NCI-H187 treated with DMSO at 0.1 percent for 48 hours (cell line): Measurements from ENCODE around the gene TNFRSF13B.

Experiments used
- DNase-seq: peaks from one replicate; lab custom pipeline; 2025; lab: John Stamatoyannopoulos, UW

TNFRSF13B gene

DNA sequence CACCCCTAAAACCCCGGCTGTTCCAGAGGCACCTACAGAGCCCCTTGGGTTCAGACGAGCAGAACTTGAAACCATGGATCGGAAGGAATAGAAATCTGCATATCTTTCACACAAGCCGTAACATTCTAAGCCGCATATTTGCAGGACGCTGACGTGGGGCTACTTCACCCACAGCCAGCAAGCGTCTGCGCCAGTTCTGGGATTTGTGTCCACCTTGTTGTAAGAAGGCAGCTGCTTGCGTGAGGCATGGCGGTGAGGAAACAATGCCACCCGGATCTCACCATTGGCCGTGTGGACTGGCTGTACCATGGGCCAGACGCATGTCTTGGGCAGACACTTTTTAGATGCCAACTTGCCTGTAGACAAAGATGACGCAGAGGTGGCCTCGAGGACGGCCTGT is 34.5 kb downstream of the TNFRSF13B start:
- no peak for DNase-seq

DNA sequence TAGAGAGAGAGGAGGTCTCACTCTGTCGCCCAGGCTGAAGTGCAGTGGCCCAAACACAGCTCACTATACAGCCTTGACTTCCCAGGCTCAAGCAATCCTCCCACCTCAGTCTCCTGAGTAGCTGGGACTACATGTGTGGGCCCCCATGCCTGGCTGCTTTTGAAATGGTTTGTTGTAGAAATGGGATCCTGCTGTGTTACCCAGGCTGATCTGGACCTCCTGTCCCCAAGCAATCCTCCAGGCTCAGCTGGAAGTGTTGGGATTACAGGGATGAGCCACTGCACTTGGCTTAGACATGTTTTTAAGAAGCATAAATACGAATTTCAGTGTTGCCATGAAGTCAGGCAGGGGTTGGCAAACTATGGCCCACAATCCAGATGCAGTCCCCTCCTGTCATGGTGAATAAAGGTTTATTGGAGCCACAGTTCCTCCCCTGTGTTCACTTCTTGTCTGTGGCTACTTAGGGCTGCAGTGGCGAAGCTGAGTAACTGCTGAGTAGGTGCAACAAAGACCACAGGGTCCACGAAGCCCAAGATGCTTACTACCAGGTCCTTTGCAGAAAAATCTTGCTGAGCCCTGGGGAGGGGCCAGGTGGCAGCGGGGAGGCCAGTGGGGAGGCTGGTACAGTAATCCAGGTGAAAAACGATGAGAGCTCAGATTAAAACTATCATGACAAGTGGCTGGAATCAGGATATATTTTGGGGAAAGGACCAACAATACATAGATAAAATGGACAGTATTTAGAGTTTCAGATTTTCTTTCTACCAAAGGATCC is 35.2 kb downstream of the TNFRSF13B start:
- DNase-seq = no peak

DNA sequence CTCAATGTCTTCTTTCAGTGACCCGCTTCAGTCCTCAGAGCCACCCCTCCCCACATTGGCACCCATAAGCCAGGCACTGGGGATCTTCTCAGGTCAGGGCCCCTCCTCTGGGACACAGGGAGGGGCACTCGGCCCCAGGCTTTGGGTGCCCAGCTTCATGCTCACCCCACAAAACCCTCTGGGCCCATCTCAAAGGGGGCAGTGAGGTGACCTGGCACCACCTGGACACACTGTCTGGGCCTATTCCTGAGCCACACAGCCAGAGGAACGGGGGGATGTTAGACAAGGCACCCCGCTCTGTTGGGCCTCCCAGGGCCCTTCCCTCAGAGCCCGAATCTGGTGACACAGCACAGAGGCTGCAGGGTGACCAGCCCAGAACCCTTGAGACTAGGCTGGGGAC is 36.1 kb downstream of the TNFRSF13B start:
- DNase-seq = no peak

DNA sequence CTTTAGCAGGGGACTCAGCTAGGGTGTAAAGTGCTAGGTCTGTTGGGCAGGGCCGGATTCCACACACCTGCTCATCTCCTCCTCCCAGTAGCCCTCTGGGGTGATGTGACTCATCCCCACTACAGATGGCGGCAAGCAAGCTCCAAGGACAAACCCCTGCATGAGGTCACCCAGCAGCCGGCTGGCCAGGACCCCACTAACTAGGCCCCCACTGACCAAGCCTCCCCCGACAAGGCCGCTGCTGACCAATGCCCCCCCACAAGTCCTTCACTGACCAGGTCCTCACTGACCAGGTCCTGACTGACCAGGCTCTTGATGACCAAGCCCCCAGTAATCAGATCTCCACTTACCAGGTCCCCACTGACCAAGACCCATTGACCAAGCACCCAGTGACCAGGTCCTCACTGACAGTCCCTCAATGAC is 36.7 kb downstream of the TNFRSF13B start:
- DNase-seq = no peak

DNA sequence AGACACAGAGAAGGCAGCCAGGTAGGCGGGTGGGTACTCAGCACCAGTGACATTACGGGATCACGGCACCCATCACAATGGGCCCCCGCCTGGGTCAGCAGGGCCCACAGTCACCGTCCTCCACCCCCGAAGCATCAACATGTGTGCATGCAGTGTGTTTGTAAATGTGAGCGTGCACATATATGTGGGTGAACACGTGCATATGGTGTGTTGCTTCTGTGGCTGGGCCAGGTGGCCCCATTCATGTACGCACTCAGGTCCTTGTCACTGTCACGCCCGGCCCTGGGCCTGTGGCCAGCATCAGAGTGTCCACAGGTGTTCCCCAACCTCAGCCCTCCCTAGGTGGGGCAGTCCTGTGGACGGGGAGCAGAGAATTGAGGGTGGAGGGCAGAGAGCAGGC is 37.1 kb downstream of the TNFRSF13B start:
- no peak for DNase-seq

DNA sequence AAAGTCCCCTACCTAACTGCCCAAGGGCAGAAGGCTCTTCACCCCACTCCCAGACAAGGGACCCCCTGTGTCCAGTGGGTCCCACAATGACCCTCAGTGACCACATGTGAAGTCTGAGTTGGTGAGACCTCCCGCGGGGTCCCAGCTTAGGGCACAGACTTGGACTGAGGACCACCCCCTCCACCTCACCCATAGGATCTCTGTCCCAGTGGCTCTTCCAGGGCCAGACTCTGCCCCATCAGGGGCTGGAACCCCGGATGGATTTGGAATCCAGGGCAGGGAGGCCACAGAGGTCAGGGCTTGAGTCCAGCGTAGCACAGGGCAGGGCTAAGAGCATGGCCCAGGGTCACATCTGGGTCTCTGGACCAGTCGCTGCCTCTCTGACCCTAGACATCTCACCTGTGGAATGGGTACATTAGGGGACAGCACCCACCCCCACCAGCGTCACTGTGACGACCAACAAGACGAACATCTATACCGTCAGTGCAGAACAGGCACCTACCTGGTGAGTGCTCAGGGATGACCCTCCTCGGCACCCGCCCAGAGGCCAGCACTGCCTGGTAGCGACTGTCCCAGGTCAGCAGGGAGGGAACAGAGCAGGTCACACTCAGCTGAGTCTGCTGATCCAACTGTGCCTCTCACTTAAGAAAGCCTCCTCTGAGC is 37.7 kb downstream of the TNFRSF13B start:
- no peak for DNase-seq

DNA sequence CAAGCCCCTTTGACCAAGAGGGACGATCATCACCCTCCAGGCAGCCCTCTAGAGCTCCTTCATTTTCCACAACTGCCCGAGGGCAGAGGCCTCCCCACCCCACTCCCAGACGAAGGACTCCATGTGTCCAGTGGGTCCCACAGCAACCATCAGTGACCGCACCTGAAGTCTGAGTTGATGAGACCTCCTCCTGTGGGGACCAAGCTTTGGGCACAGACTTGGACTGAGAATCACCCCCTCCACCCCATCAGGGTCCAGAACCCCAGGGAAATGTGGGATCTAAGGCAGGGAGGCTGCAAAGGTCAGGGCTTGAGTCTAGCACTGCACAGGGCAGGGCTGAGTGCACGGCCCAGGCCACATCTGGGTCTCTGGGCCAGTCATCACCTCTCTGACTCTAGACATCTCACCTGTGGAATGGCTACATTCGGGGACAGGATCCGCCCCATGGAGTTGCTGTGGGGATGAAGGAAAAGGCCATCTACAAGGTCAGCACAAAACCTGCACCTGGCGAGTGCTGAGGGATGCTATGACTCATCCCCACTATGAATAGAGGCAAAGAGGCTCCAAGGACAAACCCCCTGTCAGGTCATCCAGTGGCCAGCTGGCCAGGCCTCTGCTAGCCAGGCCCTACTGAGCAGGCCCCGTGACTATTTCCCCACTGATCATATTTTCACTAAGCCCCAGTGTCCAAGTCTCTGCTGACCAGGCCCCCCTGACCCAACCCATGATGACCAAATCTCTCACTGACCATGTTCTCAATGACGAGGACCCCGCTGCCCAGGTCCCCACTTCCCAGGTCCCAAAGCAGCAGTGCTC is 38.4 kb downstream of the TNFRSF13B start:
- no peak for DNase-seq

DNA sequence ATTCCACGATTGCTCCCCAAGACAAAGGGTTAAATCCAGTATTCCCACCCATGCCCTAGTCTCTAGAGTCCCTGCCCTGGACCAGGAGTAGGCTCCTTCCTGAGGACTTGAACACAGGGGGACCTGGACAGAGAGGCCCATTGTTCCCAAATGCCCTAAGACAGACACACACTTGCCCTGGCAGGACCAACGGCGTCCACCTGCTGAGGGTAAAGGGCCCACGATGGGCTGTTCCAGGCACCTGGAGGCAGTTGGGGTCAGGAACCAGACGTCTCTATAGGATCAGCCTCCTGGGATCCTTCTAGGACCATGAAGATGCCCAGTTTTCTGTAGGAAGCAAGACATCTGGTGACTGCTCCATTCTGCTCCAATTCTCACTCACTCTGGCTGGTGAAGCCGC is 39.3 kb downstream of the TNFRSF13B start:
- no peak for DNase-seq

DNA sequence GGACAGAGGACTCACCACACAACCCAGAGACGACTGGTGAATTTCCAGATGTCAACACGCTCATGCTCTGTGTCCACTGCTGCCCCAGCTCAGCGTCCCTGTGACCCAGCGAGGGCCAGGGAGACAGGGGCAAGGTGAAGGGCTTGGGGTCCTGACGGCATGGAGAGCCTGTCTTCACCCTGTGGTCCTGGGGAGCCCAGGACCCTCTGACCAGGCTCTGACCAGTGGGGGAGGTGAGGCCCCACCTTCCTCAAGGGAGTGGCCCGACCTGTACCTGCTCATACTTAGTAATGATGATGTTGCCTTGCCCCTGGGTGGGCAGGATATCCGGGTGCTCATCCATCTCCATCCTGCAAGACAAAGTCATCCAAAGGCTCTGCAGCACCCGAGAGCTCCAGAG is 39.8 kb downstream of the TNFRSF13B start:
- DNase-seq = no peak

DNA sequence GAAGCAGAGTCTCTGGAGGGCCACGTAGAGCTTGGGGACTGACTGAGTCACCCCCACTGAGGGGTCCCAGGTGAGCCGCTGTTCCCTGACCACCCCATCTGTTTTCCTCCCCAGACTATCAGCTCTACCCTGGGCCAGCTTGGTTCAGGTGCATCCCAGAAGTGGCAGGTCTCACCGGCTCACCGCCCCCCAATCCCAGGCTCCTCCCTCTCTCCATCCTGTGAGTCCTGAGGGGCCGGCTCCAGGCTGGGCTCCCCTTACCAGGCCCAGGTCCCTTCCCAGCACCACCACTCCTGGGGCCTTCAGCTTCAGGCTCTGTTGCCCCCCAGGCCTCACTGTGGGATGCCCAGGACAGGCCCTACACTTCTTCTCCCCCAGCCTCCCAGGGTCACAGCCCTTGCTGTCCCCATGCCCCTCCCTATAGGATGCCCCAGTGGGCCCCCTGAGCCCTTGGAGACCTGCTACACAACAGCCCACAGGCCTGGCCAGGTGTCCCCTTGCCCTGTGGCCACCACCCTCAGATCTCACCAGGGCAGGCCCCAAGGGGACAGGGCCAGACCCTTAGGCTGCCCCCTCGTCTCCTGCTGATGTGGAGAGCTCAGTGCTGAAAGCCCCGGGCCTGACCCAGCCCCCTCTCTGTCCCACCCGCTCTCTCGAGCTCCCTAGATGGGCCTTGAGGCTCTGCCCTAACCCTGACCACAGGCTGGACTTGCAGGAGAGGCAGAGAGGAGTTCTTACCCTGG is 40.4 kb downstream of the TNFRSF13B start:
- DNase-seq = no peak

DNA sequence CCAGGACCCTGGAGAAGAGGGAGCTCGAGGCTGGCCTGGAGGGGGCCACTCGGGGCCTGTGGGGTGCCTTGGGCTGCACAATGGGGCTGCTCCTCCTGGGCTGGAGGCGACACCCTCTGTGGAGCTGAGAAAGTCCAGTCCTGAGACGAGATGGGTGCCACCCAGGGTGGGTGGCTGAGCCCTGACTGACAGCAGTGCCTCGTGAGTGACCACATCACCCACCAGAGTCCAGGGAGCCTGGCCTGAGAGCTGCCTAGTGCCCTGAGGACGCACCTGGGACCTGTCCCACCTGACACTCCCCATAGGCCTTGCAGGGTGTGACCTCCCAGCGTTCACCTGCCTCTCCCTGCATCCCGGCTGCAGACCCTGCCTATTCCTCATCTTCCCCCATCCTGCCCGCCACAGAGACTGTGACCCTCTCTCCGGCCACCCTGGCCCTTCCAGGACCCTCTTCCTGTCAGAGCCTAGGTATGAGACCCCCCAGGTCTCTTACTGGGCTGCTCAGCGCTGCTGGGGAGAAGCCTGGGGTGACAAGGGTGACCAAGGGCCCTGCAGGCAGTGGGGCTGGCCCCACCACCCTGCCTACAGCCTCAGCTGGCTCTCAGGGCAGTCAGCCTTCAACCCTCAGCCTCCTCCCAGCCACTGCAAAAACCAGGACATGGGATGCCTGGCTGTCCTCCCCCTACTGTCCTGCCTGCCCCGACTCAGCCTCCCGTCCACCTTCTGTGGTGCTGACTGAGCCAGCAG is 41.2 kb downstream of the TNFRSF13B start:
- no peak for DNase-seq

DNA sequence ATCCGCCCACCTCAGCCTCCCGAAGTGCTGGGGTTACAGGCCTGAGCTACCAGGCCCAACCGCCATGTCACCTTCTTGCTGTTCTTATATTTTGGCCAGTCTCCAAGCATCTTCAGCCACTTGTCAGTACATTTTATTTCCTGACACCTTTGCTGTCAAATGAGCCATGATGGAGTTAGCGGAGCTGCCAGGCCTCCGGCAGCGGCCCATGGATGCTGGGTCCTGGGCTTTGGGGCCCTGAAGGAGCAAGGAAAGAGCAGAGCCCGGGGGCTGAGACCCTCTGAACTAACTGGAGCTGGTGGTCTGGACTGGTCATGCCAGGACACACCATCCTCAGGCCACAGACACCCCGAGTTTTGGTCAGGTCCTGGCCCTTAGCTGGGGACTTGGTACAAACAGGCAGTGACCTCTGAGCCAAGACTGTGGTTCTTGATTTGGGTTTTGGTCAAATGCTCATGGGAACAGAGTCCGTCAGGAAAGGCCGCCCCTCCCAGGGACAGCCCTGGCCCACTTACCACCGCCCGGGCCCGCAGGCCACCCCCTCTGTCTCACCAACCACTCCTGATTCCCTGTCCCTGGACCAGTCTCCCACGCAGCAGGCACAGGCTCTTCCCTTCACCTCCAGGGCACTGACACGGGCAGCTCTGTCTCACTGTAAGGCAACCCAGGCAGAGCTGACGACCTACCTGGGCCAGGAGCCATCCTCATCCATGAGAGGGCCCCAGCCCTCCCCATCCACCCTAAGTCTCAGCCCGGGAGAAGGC is 42.0 kb downstream of the TNFRSF13B start:
- DNase-seq = no peak

DNA sequence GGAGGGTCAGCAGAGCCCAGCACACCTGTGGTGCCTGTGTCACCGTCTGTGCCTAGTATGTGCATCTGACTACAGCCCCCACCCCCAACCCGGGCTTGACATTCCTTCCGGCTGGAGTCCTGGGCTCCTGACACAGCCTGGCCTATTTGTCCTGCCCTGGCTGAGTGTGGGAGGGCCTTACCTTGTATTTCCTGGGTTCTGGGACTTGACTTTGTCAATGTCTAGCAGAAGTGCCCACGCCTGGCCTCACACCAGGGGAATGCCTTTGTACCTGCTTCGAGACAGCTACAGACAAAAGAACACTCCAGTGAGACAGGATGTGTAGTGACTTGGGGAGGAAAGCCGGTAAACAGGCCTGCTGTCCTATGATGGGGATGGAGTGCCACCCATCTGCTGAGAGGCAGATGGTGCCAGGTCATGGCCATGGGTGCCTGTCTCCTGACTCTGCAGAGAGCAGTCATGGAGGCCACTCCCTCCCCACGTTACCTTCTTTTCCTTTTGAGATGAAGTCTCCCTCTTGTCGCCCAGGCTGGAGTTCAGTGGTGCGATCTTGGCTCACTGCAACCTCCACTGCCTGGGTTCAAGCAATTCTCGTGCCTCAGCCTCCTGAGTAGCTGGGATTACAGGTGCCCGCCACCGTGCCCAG is 42.8 kb downstream of the TNFRSF13B start:
- no peak for DNase-seq

DNA sequence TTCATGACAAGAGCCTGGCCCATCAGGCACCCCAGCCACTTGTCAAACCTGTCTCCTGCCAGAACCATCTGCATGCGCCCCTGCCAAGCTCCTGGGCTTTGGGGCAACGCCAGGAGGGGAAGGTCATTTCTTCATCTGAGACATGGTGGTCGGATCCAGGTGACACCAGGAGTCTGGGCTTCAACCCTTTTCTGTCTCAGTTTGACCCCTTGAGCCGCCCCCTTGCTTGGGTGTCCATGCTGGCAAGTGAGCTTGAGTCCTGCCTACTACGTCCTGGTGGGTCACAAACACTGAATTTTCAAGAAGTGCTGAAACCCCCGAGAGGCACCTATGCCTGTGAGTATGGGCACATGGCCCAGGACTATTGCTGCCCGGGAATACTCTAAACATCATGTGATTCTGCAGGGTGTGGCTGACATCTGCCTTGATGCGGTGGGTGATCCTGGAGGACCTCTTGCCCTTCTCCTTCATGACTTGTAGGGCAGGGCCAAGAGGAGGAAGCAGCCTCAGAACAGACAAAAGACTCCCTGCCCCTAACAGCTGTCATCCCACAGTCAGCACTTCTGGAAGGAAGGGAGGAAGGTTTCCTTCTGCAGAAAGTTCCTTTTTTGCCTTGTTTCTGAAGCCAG is 43.4 kb downstream of the TNFRSF13B start:
- no peak for DNase-seq

DNA sequence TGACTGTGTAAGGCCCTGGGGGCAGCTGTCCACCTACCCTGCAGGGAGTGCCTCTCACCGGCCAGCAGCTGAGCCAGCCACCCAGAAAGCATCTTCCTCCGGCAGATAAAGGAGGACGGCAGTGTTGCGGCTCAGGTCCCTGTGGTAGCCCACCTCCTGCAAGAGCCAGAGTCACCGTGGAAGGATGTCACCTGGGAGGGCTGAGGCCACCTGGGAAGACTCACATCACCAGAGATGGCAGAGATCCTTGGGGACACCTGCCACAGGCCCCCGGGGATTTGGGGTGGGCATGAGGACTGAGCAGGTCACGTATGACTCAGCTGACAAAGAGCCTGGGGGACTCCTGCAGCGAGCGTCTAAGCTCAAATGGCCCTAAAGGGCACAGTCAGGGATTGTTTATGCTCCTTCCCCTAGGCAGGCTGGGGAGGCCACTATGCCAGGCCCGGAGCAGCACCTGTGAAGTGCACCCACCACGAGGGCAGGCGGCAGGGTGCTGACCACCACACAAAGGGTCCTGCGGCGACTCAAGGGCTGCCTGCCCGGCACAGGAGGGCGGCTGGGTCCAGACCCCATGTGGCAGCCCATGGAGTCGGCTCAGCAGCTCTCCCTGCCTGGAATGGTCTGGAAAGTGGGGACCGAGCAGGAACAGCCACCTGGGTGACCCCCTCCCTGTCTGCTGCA is 44.1 kb downstream of the TNFRSF13B start:
- DNase-seq = no peak

DNA sequence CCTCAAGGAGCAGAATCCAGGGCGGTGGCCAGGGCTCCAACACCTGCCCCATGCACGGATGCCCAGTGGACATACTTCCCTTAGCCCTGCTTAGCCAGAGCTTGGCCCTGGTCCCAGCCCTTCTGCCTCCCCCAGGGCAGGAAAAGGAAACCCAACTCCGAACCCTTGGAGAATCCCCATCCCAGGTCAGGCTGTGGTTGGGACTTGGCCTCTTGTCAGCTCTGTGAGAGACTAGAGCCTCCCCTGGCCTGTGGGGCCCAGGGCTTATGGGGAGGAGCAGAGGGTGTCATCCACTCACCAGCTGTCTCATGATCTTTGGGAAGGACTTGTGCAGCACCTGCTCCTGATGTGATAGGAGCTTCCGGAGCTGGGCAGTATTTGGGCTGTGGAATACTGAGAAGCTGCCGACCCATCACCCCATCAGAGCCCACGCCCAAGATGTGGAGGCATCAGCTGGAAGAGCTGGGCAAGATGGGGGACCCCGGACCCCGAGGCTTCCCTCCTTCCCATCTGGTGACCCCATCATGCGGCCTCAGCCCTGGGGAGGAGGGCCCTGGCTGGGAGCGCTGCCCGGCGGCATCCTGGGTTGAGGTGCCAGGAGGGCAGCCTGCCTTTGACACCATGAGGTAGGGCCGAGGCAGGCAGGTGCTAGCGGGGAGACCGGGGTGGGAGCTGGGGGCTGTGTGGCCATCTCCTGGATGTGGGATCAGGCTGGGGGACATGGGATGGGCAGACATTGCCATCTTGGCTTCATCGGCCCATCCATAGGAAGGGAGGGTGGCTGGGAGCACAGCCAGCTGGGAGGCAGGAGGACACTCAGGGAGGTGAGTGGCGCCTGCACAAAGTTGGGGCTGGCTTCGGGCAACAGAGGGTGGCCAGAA is 45.1 kb downstream of the TNFRSF13B start:
- no peak for DNase-seq

DNA sequence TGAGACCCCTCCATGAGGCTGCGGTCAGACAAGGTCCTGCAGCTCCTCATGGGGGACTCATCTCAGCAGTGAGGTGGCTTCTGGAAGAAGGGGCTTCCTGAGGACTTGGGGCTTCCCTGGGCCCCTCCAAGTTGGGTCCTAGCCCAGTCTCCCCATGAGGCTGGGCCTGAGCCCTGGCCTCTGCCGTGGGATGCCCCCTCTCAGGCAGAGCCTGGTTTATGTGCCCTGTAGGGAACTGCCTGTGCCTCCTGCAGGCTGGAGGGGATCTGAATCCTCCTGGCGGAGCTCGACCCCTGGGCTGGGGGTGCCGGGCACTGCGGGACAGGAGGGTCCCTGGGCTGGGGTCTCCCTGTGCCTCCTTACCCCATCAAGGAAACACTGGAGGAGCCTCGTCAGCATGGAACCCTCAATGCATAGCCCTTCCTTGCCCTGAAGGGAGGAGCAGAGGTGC is 45.8 kb downstream of the TNFRSF13B start:
- DNase-seq = no peak

DNA sequence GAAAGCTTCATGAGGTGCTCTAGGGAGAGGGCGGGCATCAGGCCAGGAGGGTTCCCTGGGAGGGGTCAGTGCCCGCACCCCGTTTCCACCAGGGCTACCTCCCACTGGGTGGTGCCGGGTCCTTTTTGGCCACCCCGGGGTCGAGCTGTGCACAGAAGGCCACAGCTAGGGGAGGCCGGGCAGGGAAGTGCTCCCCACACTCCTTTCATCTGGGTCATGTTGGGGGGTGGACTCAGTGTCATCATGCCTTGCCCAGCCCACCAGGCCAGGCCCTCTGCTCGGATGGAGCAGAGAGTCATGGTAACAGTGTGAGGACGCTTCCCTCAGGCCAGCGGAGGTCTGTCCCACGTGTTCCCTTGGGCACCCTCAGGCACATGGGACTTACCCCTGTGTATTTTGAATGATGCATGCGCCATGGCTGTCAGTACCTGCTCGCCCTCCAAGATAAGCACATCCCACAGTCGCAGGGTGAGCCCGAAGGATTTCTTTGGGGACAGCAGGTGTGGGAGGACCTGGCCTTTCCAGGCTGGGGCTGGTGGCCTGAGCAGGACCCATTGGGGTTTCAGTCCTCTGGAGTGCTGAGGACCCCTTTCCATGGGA is 46.4 kb downstream of the TNFRSF13B start:
- DNase-seq = no peak
